SU-DHL-6 (cell line): ENCODE results near the gene RPH3AL.

Experiments used
- H2AFZ ChIP-seq: fragments of 200-600 bp; sonication (generic); 2 replicates; pipeline ENCODE4 v1.6.1; 2014; ENCODE audit warnings: low read depth, mild to moderate bottlenecking, moderate library complexity, mixed read lengths, antibody characterized with exemption, low read length; ENCODE audit not compliant: severe bottlenecking
- H3F3A ChIP-seq: fragments of 200-600 bp; shearing (Covaris generic); 2 replicates; pipeline ENCODE4 v1.6.0; 2016; ENCODE audit warnings: antibody characterized with exemption, mild to moderate bottlenecking; ENCODE audit not compliant: insufficient read depth
- H3K27ac ChIP-seq: fragments of 200-600 bp; sonication (generic); 2 replicates; pipeline ENCODE4 v1.5.1; 2016; ENCODE audit warnings: low read depth, mild to moderate bottlenecking, low read length, moderate library complexity, mixed read lengths
- H3K27me3 ChIP-seq: fragments of 200-600 bp; sonication (generic), shearing (Covaris generic); 2 replicates; pipeline ENCODE4 v1.6.0; 2014; ENCODE audit warnings: mild to moderate bottlenecking, low read length
- H3K36me3 ChIP-seq: fragments of 200-600 bp; sonication (generic); 2 replicates; pipeline ENCODE4 v1.6.1; 2014; ENCODE audit warnings: mild to moderate bottlenecking, low read length, mixed read lengths
- H3K4me2 ChIP-seq: fragments of 300-600, 200-600 bp; shearing (Covaris generic), sonication (generic); 2 replicates; pipeline ENCODE4 v1.6.0; 2014; ENCODE audit warnings: low read length, low read depth, mild to moderate bottlenecking; ENCODE audit not compliant: poor library complexity, severe bottlenecking
- H3K4me3 ChIP-seq: fragments of 200-600 bp; sonication (generic); 2 replicates; pipeline ENCODE4 v1.5.1; 2014; ENCODE audit warnings: antibody characterized with exemption, low read length, mild to moderate bottlenecking, mixed read lengths; ENCODE audit not compliant: insufficient read depth, poor library complexity, severe bottlenecking
- H3K79me2 ChIP-seq: fragments of 200-600 bp; sonication (generic); 2 replicates; pipeline ENCODE4 v1.6.1; 2014; ENCODE audit warnings: mild to moderate bottlenecking, low read length, moderate library complexity; ENCODE audit not compliant: insufficient read depth
- H3K9ac ChIP-seq: fragments of 200-600 bp; sonication (generic); 2 replicates; pipeline ENCODE4 v1.7.0; 2014; ENCODE audit warnings: mild to moderate bottlenecking, low read length
- H3K9me2 ChIP-seq: fragments of 200-600 bp; sonication (generic); replicated peaks from 2 replicates; pipeline ENCODE4 v1.6.1; 2014; ENCODE audit warnings: low read length; ENCODE audit not compliant: insufficient read depth
- H3K9me3 ChIP-seq: fragments of 200-600 bp; sonication (generic); 2 replicates; pipeline ENCODE4 v1.6.1; 2014; ENCODE audit warnings: low read length, mixed read lengths; ENCODE audit not compliant: insufficient read depth
- H4K20me1 ChIP-seq: fragments of 200-600 bp; sonication (generic); 2 replicates; pipeline ENCODE4 v1.6.1; 2014; ENCODE audit warnings: low read depth, mild to moderate bottlenecking, antibody characterized with exemption, low read length, moderate library complexity, mixed read lengths
- CTCF ChIP-seq: fragments of 200-600 bp; sonication (generic); IDR thresholded peaks from one replicate; pipeline ENCODE4 v1.5.1; 2017; ENCODE audit warnings: antibody characterized with exemption, mild to moderate bottlenecking, low read length, moderate library complexity; ENCODE audit not compliant: insufficient read depth, poor library complexity, severe bottlenecking
- EZH2phosphoT487 ChIP-seq: fragments of 200-600 bp; sonication (generic), shearing (Covaris generic); conservative IDR thresholded peaks from 2 replicates; pipeline ENCODE4 v1.6.1; 2018; ENCODE audit warnings: mild to moderate bottlenecking, antibody characterized with exemption, low read length, moderate library complexity, mixed read lengths

Gene RPH3AL

GRCh38 chr17:345261-345660 lies 7.3 kb downstream of the RPH3AL start:
- Histone ChIP-seq H3K27ac (no peak overlapping the region), H4K20me1 (no peaks in the 10 kb centered on the region), H2AFZ (no peak overlapping the region), H3K79me2 (no peaks in the 10 kb centered on the region), H3F3A (no peaks in the 10 kb centered on the region), H3K4me2 (no peak overlapping the region), H3K27me3 (no peaks in the 10 kb centered on the region), H3K9ac (no peak overlapping the region), H3K9me2 (no peaks in the 10 kb centered on the region), H3K36me3 (no peaks in the 10 kb centered on the region), H3K9me3 (no peaks in the 10 kb centered on the region), H3K4me3 (no peak overlapping the region)
- TF ChIP-seq EZH2phosphoT487 (no peak), CTCF (no peak)

DNA sequence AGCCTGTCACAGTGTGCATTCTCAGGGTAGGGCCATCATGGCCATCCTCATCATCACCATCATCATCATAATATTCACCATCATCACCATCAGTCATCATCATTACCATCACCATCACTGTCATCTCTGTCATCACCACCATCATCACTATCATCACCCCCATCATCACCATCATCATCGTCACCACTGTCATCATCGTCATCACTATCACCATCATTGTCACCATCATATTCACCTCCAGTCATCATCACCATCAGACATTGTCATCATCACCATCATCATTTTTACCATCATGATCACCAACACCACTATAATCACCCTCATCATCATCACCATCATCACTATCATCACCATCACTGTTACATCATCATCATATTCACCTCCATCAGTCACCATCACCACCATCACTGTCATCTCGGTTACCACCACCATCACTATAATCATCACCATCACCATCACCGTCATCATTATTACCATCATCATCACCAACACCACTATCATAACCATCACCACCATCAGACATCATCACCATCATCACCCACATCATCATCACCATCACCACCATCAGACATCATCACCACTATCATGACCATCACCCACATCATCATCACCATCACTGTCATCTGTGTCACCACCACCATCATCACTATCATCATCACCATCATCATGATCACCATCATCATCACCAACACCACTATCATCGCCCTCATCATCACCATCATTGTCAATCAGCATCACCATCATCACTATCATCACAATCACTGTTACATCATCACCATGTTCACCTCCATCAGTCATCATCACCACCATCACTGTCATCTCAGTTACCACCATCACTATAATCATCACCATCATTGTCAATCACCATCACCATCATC lies 8.5 kb downstream of the RPH3AL start:
- Histone ChIP-seq H3K9me2 (no peaks in the 10 kb centered on the region), H2AFZ (no peak overlapping the region), H3K4me3 (no peak overlapping the region), H3K9ac (no peak overlapping the region), H3K4me2 (no peak overlapping the region), H3K9me3 (no peaks in the 10 kb centered on the region), H3K27me3 (no peaks in the 10 kb centered on the region), H4K20me1 (no peaks in the 10 kb centered on the region), H3K27ac (no peak overlapping the region), H3F3A (no peaks in the 10 kb centered on the region), H3K36me3 (no peaks in the 10 kb centered on the region), H3K79me2 (no peaks in the 10 kb centered on the region)
- TF ChIP-seq CTCF (no peak), EZH2phosphoT487 (no peak)

DNA sequence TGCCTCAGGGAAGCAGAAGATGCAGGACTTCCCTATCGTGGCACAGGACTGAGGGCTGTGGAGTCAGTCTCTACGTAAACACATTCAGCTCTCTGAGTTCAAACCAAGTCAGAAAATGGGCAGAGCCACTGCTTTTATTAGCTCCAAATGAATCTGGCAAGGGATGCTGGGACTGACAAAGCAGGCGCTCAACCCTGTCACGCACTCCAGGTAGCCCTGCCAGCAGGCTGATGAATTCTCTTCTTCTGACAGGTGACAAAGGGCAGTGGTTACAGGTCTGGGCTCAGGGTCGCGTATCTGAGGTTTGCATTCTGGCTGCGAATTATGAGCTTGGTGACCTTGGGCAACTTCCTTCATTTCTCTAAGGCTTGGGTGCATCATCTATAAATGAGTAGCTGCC lies 9.4 kb downstream of the RPH3AL start:
- Histone ChIP-seq H3K9ac (no peak overlapping the region), H3K79me2 (no peaks in the 10 kb centered on the region), H3K4me3 (no peak overlapping the region), H3K4me2 (no peak overlapping the region), H3K27me3 (no peaks in the 10 kb centered on the region), H3K36me3 (no peaks in the 10 kb centered on the region), H3K9me3 (no peaks in the 10 kb centered on the region), H3F3A (no peaks in the 10 kb centered on the region), H3K9me2 (no peaks in the 10 kb centered on the region), H2AFZ (no peak overlapping the region), H4K20me1 (no peaks in the 10 kb centered on the region), H3K27ac (no peak overlapping the region)
- TF ChIP-seq CTCF (no peak), EZH2phosphoT487 (no peak)
